ENCODE data around the gene DYNLRB2. TPM values are rescaled to one million over a fixed set of nuclear protein-coding genes. Genes with fewer than 3 reads are reported as not detected.

Gene DYNLRB2
- total and polyA plus RNA-seq, 2 experiments from 2014 or later, result not detected

DNA sequence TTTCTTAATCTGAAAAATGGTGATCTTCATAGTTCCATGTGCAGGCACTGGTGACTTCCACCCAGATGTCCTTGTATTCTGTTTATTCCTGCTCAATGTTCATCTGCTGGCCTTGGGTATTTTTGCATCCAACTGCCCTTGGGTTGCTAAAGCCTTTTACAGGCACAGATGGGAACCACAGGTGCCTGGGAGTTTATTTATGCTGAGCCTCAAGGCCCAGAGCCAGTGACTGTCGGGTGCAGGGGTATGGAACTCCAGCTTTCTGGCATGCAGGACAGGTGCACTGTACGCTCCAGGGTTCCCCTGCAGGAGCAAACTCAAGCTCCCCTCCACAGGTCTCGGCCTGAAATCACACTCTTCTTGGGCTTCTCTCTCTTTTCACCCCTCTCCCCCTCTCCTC is 22.3 kb downstream of the DYNLRB2 start:
- Mint-ChIP-seq H3K27me3 (ENCODE audit: insufficient read depth, low read depth, poor library complexity) (peaks cover 3% of the 10 kb centered on the region), H3K27ac (no peak overlapping the region; the same call in 1 of the 2 replicates), H3K9me3 (no peaks in the 10 kb centered on the region), H3K4me3 (no peak overlapping the region), H3K36me3 (ENCODE audit: low read depth) (no peaks in the 10 kb centered on the region), H3K4me1 (peaks cover 11% of the 10 kb centered on the region)
- TF ChIP-seq, protein P1, sequence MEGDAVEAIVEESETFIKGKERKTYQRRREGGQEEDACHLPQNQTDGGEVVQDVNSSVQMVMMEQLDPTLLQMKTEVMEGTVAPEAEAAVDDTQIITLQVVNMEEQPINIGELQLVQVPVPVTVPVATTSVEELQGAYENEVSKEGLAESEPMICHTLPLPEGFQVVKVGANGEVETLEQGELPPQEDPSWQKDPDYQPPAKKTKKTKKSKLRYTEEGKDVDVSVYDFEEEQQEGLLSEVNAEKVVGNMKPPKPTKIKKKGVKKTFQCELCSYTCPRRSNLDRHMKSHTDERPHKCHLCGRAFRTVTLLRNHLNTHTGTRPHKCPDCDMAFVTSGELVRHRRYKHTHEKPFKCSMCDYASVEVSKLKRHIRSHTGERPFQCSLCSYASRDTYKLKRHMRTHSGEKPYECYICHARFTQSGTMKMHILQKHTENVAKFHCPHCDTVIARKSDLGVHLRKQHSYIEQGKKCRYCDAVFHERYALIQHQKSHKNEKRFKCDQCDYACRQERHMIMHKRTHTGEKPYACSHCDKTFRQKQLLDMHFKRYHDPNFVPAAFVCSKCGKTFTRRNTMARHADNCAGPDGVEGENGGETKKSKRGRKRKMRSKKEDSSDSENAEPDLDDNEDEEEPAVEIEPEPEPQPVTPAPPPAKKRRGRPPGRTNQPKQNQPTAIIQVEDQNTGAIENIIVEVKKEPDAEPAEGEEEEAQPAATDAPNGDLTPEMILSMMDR (conservative IDR thresholded peaks at IDR 0.05; ENCODE audit: low read depth in 2 of 2), result no peak
- TF ChIP-seq EZH2phosphoT487 (IDR thresholded peaks at IDR 0.05; ENCODE audit: unreplicated experiment) (no peak), JUNB (IDR thresholded peaks at IDR 0.05; ENCODE audit: unreplicated experiment) (no peak)
- Histone ChIP-seq H3F3A (replicated peaks; ENCODE audit: low read depth) (no peaks in the 10 kb centered on the region), H3K27me3 (ENCODE audit: insufficient read depth) (no peaks in the 10 kb centered on the region), H3K4me3 (no peak overlapping the region), H3K36me3 (ENCODE audit: insufficient read depth) (no peaks in the 10 kb centered on the region), H3K27ac (ENCODE audit: low read depth) (no peak overlapping the region), H3K4me2 (no peak overlapping the region), H3K9me2 (ENCODE audit: insufficient read depth) (peaks cover 16% of the 10 kb centered on the region), H3K4me1 (ENCODE audit: insufficient read depth) (0 out of 2 replicates have a peak, but pooled peaks cover 6% of the 10 kb centered on the region), H3K79me2 (replicated peaks; ENCODE audit: insufficient read depth) (no peaks in the 10 kb centered on the region), H4K20me1 (replicated peaks; ENCODE audit: insufficient read depth) (no peaks in the 10 kb centered on the region), H2AFZ (no peak overlapping the region)
- ATAC-seq (no peak), DNase-seq (ENCODE audit: low spot score) (no peak)

DNA sequence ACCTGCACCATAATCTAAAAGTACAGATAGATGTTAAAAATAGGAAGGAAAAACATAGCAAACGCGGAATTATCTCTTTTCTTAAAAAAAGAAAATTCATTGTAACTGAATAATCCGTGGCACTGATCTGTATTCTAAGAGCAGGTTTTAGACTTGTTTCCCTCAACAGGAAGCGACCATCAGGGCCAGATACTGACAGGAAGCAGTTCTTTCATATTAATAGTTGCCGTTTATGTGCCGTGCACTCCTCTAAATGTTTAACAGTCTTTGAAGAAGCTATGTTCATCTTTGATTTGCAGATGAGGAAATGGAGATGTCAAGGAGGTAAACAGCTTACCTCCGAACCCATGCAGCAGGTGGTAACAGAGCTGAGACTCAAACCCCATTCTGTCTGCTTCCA is 23.6 kb downstream of the DYNLRB2 start:
- Histone ChIP-seq H3K9me2 (ENCODE audit: insufficient read depth) (peaks cover 16% of the 10 kb centered on the region), H3K4me1 (ENCODE audit: insufficient read depth) (0 out of 2 replicates have a peak, but pooled peaks cover 6% of the 10 kb centered on the region), H4K20me1 (replicated peaks; ENCODE audit: insufficient read depth) (no peaks in the 10 kb centered on the region), H3F3A (replicated peaks; ENCODE audit: low read depth) (no peaks in the 10 kb centered on the region), H2AFZ (peak overlapping the region; percentile 94), H3K4me3 (no peak overlapping the region), H3K36me3 (ENCODE audit: insufficient read depth) (no peaks in the 10 kb centered on the region), H3K4me2 (peak overlapping the region; percentile 14; the same call in 1 of the 2 replicates), H3K27ac (ENCODE audit: low read depth) (no peak overlapping the region), H3K79me2 (replicated peaks; ENCODE audit: insufficient read depth) (no peaks in the 10 kb centered on the region), H3K27me3 (ENCODE audit: insufficient read depth) (no peaks in the 10 kb centered on the region)
- no peak for ATAC-seq
- Mint-ChIP-seq H3K27me3 (ENCODE audit: insufficient read depth, low read depth, poor library complexity) (peaks cover 3% of the 10 kb centered on the region), H3K9me3 (no peaks in the 10 kb centered on the region), H3K4me3 (no peak overlapping the region), H3K36me3 (ENCODE audit: low read depth) (no peaks in the 10 kb centered on the region), H3K4me1 (peaks cover 11% of the 10 kb centered on the region), H3K27ac (no peak overlapping the region)
- no peak for DNase-seq (ENCODE audit: low spot score)
- TF ChIP-seq EZH2phosphoT487 (IDR thresholded peaks at IDR 0.05; ENCODE audit: unreplicated experiment), result no peak
- TF ChIP-seq STAT1 (IDR thresholded peaks at IDR 0.05; ENCODE audit: unreplicated experiment), result no peak
- no peak for TF ChIP-seq ZNF331 (CRISPR knock-in tag; IDR thresholded peaks at IDR 0.05; ENCODE audit: low read depth)
- no peak for TF ChIP-seq POLR2AphosphoS5 (IDR thresholded peaks at IDR 0.05; ENCODE audit: low read depth)
- TF ChIP-seq CREB1 (CRISPR knock-in tag; IDR thresholded peaks at IDR 0.05; ENCODE audit: low read depth), result no peak
- TF ChIP-seq, protein P2, sequence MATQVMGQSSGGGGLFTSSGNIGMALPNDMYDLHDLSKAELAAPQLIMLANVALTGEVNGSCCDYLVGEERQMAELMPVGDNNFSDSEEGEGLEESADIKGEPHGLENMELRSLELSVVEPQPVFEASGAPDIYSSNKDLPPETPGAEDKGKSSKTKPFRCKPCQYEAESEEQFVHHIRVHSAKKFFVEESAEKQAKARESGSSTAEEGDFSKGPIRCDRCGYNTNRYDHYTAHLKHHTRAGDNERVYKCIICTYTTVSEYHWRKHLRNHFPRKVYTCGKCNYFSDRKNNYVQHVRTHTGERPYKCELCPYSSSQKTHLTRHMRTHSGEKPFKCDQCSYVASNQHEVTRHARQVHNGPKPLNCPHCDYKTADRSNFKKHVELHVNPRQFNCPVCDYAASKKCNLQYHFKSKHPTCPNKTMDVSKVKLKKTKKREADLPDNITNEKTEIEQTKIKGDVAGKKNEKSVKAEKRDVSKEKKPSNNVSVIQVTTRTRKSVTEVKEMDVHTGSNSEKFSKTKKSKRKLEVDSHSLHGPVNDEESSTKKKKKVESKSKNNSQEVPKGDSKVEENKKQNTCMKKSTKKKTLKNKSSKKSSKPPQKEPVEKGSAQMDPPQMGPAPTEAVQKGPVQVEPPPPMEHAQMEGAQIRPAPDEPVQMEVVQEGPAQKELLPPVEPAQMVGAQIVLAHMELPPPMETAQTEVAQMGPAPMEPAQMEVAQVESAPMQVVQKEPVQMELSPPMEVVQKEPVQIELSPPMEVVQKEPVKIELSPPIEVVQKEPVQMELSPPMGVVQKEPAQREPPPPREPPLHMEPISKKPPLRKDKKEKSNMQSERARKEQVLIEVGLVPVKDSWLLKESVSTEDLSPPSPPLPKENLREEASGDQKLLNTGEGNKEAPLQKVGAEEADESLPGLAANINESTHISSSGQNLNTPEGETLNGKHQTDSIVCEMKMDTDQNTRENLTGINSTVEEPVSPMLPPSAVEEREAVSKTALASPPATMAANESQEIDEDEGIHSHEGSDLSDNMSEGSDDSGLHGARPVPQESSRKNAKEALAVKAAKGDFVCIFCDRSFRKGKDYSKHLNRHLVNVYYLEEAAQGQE (IDR thresholded peaks at IDR 0.05; ENCODE audit: unreplicated experiment), result no peak
- no peak for TF ChIP-seq JUNB (IDR thresholded peaks at IDR 0.05; ENCODE audit: unreplicated experiment)
- TF ChIP-seq ZNF114 (CRISPR knock-in tag; IDR thresholded peaks at IDR 0.05), result no peak
- TF ChIP-seq, protein P1 (conservative IDR thresholded peaks at IDR 0.05; ENCODE audit: low read depth in 2 of 2), result no peak
